DOHH2 (cell line): ENCODE measurements around the gene GFER.

Experiments used
- H3F3A ChIP-seq: fragments of 200-600 bp; sonication (generic), shearing (Covaris generic); 2 replicates; pipeline ENCODE4 v1.6.0; 2016; ENCODE audit warnings: antibody characterized with exemption, mild to moderate bottlenecking; ENCODE audit not compliant: control insufficient read depth, insufficient read depth
- H3K27ac ChIP-seq: fragments of 200-600 bp; sonication (generic); 2 replicates; pipeline ENCODE4 v1.5.1; 2014; ENCODE audit warnings: low read depth, mild to moderate bottlenecking, low read length, moderate library complexity
- H3K27me3 ChIP-seq: fragments of 200-600 bp; sonication (generic); 2 replicates; pipeline ENCODE4 v1.6.1; 2014; ENCODE audit warnings: mild to moderate bottlenecking, low read length, mixed read lengths; ENCODE audit not compliant: control insufficient read depth
- H3K36me3 ChIP-seq: fragments of 200-600 bp; sonication (generic); 2 replicates; pipeline ENCODE4 v1.6.1; 2014; ENCODE audit warnings: mild to moderate bottlenecking, low read length, moderate library complexity, mixed read lengths; ENCODE audit not compliant: control insufficient read depth
- H3K4me1 ChIP-seq: fragments of 200-600 bp; sonication (generic); 2 replicates; pipeline ENCODE4 v1.6.1; 2014; ENCODE audit warnings: mild to moderate bottlenecking, low read length, mixed read lengths; ENCODE audit not compliant: control insufficient read depth
- H3K4me2 ChIP-seq: fragments of 200-600 bp; sonication (generic); 2 replicates; pipeline ENCODE4 v1.6.0; 2014; ENCODE audit warnings: mild to moderate bottlenecking, low read length, moderate library complexity
- H3K4me3 ChIP-seq: fragments of 200-600 bp; sonication (generic); 2 replicates; pipeline ENCODE4 v1.5.1; 2014; ENCODE audit warnings: mild to moderate bottlenecking, low read length, mixed read lengths
- H3K79me2 ChIP-seq: fragments of 200-600 bp; sonication (generic); 2 replicates; pipeline ENCODE4 v1.6.1; 2014; ENCODE audit warnings: mild to moderate bottlenecking, low read length, mixed read lengths; ENCODE audit not compliant: control insufficient read depth
- H3K9me2 ChIP-seq: fragments of 200-600 bp; sonication (generic); replicated peaks from 2 replicates; pipeline ENCODE4 v1.6.1; 2014; ENCODE audit warnings: mild to moderate bottlenecking, low read length, mixed read lengths; ENCODE audit not compliant: control insufficient read depth
- H3K9me3 ChIP-seq: fragments of 200-600 bp; sonication (generic); 2 replicates; pipeline ENCODE4 v1.6.1; 2014; ENCODE audit warnings: antibody characterized with exemption, low read length, mixed read lengths; ENCODE audit not compliant: control insufficient read depth, insufficient read depth
- H4K20me1 ChIP-seq: fragments of 200-600 bp; sonication (generic); 2 replicates; pipeline ENCODE4 v1.6.0; 2014; ENCODE audit warnings: low read depth, mild to moderate bottlenecking, antibody characterized with exemption, low read length, moderate library complexity; ENCODE audit not compliant: control insufficient read depth, insufficient read depth
- CTCF ChIP-seq: fragments of 200-600 bp; sonication (generic); IDR thresholded peaks from one replicate; pipeline ENCODE4 v1.5.1; 2014; ENCODE audit warnings: antibody characterized with exemption, mild to moderate bottlenecking, low read depth, low read length; ENCODE audit not compliant: poor library complexity, severe bottlenecking
- EZH2phosphoT487 ChIP-seq: fragments of 200-600 bp; sonication (generic); IDR thresholded peaks from 2 replicates; pipeline ENCODE4 v1.6.1; 2017; ENCODE audit warnings: borderline replicate concordance, mild to moderate bottlenecking, antibody characterized with exemption, low read length, moderate library complexity, mixed read lengths

Gene GFER

GRCh38 chr16:2037115-2037514 lies 53.1 kb downstream of the GFER start:
- Histone ChIP-seq H3K4me1 (no peaks in the 10 kb centered on the region), H3K27me3 (peaks cover 18% of the 10 kb centered on the region), H3K9me3 (no peaks in the 10 kb centered on the region), H4K20me1 (no peaks in the 10 kb centered on the region), H3K4me3 (no peak overlapping the region), H3K4me2 (no peak overlapping the region), H3K36me3 (no peaks in the 10 kb centered on the region), H3F3A (no peaks in the 10 kb centered on the region), H3K9me2 (no peaks in the 10 kb centered on the region), H3K79me2 (no peaks in the 10 kb centered on the region), H3K27ac (no peak overlapping the region)
- TF ChIP-seq EZH2phosphoT487 (no peak), CTCF (no peak)
